Activated CD8-positive, alpha-beta T cell treated with anti-CD3 and anti-CD28 coated beads for 36 hours (primary cell): ENCODE results near the gene TRAF1. TPM values are rescaled to one million over a fixed set of nuclear protein-coding genes. Genes with fewer than 3 reads are reported as not detected.

ENCODE experiments used
- ATAC-seq: fragments of 200-7000 bp; cut with Tn5 transposase; one replicate; pipeline ENCODE4 v1.10.0; 2021; ENCODE audit warnings: mild to moderate bottlenecking, moderate library complexity
- CTCF ChIA-PET: fragments of 350-600 bp; sonication (Branson Sonifier 250); formaldehyde crosslinking; loops from one replicate; lab custom pipeline; 2021; ENCODE audit warnings: antibody characterized with exemption; lab: Charles Lee
- POLR2A ChIA-PET: fragments of 350-600 bp; sonication (Branson Sonifier 250); formaldehyde crosslinking; loops from one replicate; lab custom pipeline; 2021; ENCODE audit warnings: antibody characterized with exemption; lab: Charles Lee
- DNase-seq: peaks from one replicate; pipeline ENCODE4 v3.0.0-alpha.2; 2020
- H3K27ac Mint-ChIP-seq: one replicate; pipeline ENCODE4 v1.8.0; 2021; ENCODE audit warnings: mild to moderate bottlenecking, mixed read lengths
- H3K27me3 Mint-ChIP-seq: one replicate; pipeline ENCODE4 v1.8.0; 2021; ENCODE audit warnings: mixed read lengths
- H3K36me3 Mint-ChIP-seq: one replicate; pipeline ENCODE4 v1.8.0; 2021; ENCODE audit warnings: low read depth, mixed read lengths
- H3K4me1 Mint-ChIP-seq: one replicate; pipeline ENCODE4 v1.8.0; 2021; ENCODE audit warnings: low read depth, mixed read lengths
- H3K4me3 Mint-ChIP-seq: one replicate; pipeline ENCODE4 v1.8.0; 2021; ENCODE audit warnings: mild to moderate bottlenecking, moderate library complexity, mixed read lengths
- H3K9me3 Mint-ChIP-seq: one replicate; pipeline ENCODE4 v1.8.0; 2021; ENCODE audit warnings: mixed read lengths
- intact Hi-C: fragments of 100-400 bp; cut with micrococcal nuclease; formaldehyde crosslinking; loops from one replicate; pipeline ENCODE4 v1.10.0; 2022
- total RNA-seq, 2 experiments: library from RNA; stranded (reverse); gene quantifications; one replicate each; pipeline ENCODE4 v1.2.3, GENCODE V29; 2021
- TF ChIP-seq, protein P1 (sequence below): fragments of 200-600 bp; IDR thresholded peaks from one replicate; pipeline ENCODE4 v1.8.0; 2022; ENCODE audit warnings: antibody characterized with exemption, mild to moderate bottlenecking

TRAF1 gene
- total RNA-seq, 2 experiments from 2014 or later: 147 to 150 TPM

DNA sequence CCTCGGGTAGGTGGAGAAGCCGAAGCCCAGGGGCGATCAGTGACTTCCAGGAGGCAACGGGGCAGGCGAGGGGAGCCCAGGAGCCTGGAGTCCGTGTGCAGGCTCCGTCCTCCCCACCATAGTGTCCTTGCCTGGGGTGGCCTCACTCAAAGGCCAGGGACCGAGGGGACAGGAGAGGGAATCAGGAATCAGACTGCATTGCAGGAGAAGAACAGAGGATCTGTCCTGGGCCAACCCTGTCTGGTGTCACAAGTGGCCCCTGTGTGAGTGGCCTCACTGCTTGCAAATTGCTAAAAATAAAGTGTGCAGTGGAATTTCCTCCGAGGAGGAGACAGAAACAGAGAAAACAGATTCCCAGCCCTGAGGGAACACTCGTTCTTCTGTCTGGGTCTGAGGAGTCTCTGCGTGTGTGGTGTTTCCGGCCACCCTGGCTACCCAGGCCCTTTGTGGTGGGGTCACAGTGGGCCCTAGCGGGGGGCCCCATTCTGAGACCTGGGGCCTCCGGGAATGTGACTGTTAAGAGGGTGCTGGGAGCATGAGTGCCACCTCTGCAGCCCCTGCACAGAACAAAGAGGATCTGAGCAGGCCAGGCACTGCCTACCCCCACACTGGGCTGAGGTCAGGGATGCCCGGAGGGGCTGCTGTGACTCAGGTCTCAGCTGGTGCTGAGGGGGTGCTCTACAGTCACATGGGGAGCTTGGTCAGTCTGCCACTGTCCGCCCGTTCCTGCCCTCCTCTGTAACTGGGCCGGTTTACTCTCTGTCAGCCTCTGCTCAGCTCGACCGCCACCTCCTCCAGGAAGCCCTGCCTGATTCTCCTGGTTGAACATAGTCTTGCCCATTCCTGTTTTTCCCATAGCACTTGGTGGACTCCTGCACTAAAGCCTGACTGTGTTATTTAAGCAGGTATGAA, 7.4 kb downstream of the TRAF1 start:
- TF ChIP-seq, protein P1, sequence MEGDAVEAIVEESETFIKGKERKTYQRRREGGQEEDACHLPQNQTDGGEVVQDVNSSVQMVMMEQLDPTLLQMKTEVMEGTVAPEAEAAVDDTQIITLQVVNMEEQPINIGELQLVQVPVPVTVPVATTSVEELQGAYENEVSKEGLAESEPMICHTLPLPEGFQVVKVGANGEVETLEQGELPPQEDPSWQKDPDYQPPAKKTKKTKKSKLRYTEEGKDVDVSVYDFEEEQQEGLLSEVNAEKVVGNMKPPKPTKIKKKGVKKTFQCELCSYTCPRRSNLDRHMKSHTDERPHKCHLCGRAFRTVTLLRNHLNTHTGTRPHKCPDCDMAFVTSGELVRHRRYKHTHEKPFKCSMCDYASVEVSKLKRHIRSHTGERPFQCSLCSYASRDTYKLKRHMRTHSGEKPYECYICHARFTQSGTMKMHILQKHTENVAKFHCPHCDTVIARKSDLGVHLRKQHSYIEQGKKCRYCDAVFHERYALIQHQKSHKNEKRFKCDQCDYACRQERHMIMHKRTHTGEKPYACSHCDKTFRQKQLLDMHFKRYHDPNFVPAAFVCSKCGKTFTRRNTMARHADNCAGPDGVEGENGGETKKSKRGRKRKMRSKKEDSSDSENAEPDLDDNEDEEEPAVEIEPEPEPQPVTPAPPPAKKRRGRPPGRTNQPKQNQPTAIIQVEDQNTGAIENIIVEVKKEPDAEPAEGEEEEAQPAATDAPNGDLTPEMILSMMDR: no peak
- Mint-ChIP-seq H3K36me3 (peaks cover 94% of the 10 kb centered on the region), H3K27me3 (no peaks in the 10 kb centered on the region), H3K4me3 (peak overlapping the region; percentile 88), H3K9me3 (no peaks in the 10 kb centered on the region), H3K4me1 (peaks cover 62% of the 10 kb centered on the region), H3K27ac (peak overlapping the region; percentile 94)
- POLR2A ChIA-PET: interaction anchor here (1.1 to 67.1 kb wide), 3 partner anchors 7 to 72 kb away, joined by 4 to 2439 read pairs (median 2439); partner anchors contain the start of genes PHF19 and TRAF1
- intact Hi-C loops: no loop called here
- no peak for ATAC-seq
- CTCF ChIA-PET: interaction anchor here (0.8 to 7.3 kb wide), 4 partner anchors 13 to 153 kb away, joined by 3 to 59 read pairs (median 3); no protein-coding TSS in a partner anchor
- no peak for DNase-seq

DNA sequence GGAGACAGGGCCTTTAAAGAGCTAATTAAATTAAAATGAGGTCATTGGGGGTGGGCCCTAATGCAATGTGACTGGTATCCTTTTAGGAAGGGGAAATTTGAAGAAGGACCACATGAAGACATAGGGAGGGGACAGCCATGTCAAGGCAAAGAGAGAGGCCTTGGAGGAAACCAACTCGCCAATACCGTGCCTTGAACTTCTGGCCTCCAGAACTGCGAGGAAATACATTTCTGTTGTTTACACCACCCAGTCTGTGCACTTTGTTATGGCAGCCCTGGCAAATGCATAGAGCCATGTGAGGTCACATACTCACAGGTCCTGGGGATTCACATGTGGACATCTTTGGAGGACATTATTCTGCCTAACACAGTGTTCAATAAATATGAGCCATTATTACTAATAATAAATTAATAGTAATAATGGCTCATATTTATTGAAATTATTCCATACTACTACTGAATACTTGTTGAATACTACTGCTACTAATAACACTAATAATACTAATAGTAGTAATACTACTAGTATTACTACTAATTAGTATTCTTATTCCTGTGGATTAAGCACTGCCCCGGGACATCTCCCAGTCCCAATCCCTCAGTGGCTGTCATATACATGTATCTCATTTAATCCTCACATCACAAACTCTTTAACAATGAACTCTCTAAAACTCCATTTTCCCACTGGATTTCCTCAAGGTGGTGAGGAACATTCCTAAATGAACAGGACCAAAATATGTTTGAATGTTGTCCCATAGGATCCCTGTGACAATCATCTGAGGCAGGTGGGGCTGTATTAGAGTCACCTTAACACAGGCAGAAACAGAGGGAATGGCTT, 8.4 kb downstream of the TRAF1 start:
- TF ChIP-seq, protein P1: no peak
- ChIA-PET POLR2A (interaction anchor here (1.1 to 67.1 kb wide), 3 partner anchors 6 to 157 kb away, joined by 4 to 2439 read pairs (median 2439); partner anchors contain the start of genes CNTRL, PHF19 and TRAF1), CTCF (interaction anchor here (1.3 to 1.9 kb wide), 2 partner anchors 15 to 49 kb away, joined by 4 to 8 read pairs; no protein-coding TSS in a partner anchor)
- H3K4me3 Mint-ChIP-seq: peak overlapping the region; percentile 88
- peak overlapping the region; percentile 94 for H3K27ac Mint-ChIP-seq
- no peaks in the 10 kb centered on the region for H3K9me3 Mint-ChIP-seq
- DNase-seq (no peak), ATAC-seq (no peak)
- no peaks in the 10 kb centered on the region for H3K27me3 Mint-ChIP-seq
- intact Hi-C loops: no loop called here
- peaks cover 93% of the 10 kb centered on the region for H3K36me3 Mint-ChIP-seq
- H3K4me1 Mint-ChIP-seq: peaks cover 71% of the 10 kb centered on the region

DNA sequence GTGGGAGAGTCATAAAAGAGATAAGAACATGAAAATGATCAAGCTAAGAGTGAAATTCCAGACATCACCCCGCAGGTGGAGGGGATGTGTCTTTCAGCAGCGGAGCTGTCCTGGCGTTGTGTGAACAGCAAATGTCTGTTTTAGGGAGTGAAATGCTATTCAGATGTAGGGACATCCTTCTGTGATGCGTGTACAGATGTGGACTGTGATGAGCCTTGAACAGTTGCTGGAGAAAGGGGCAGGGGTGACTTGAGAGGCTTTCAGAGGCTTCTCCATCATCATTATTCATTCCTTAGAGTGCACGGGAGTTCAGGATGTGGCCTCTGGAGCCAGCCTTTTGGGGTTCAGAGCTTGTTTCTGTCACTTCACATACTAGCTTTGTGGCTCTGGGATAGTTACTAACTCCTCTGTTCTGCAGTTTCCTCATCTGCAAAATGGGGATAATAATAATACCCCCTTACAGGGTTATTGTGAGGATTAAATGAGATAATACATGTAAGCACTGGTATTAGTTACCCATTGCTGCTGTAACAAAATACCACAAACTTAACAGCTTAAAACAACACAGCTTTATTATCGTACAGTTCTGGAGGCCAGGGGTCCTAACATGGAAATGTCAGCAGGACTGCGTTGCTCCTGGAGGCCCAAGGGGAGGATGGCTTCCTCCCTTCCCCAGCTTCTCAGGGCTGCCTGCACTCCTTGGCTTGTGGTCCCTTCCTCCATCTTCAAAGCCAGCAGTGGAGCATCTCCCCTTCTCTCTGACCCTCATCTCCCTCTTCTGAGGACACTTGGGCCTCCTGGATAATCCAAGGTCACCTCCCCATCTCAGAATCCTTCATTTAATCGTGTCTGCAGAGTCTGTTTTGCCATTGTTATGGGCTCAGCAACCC, 9.4 kb downstream of the TRAF1 start:
- H3K27me3 Mint-ChIP-seq: no peaks in the 10 kb centered on the region
- no peak for DNase-seq
- H3K4me1 Mint-ChIP-seq: peaks cover 79% of the 10 kb centered on the region
- TF ChIP-seq, protein P1: no peak
- peak overlapping the region; percentile 60 for H3K4me3 Mint-ChIP-seq
- CTCF ChIA-PET: interaction anchor here (1.3 to 1.9 kb wide), 3 partner anchors 14 to 48 kb away, joined by 4 to 8 read pairs (median 4); no protein-coding TSS in a partner anchor
- intact Hi-C loops: no loop called here
- POLR2A ChIA-PET: interaction anchor here (1.1 to 67.1 kb wide), 3 partner anchors 5 to 158 kb away, joined by 4 to 2439 read pairs (median 2439); partner anchors contain the start of genes CNTRL, PHF19 and TRAF1
- peak overlapping the region; percentile 85 for H3K27ac Mint-ChIP-seq
- ATAC-seq: no peak
- H3K9me3 Mint-ChIP-seq: no peaks in the 10 kb centered on the region
- peaks cover 93% of the 10 kb centered on the region for H3K36me3 Mint-ChIP-seq

GRCh38 chr9:120916588-120916987, 10.0 kb downstream of the TRAF1 start:
- Mint-ChIP-seq H3K4me3 (peak overlapping the region; percentile 60), H3K36me3 (peaks cover 93% of the 10 kb centered on the region), H3K27ac (peak overlapping the region; percentile 85), H3K4me1 (peaks cover 85% of the 10 kb centered on the region), H3K27me3 (no peaks in the 10 kb centered on the region), H3K9me3 (no peaks in the 10 kb centered on the region)
- TF ChIP-seq, protein P1: no peak
- DNase-seq (no peak), ATAC-seq (no peak)
- intact Hi-C loops: no loop called here
- ChIA-PET CTCF (interaction anchor here (1.2 to 1.9 kb wide), 3 partner anchors 15 to 47 kb away, joined by 4 to 8 read pairs (median 4); no protein-coding TSS in a partner anchor), POLR2A (interaction anchor here (1.1 to 67.1 kb wide), 3 partner anchors 4 to 159 kb away, joined by 4 to 2439 read pairs (median 2439); partner anchors contain the start of genes CNTRL, PHF19 and TRAF1)
